ENCODE data around the gene LIMS1.
"Not testable (repeated sequence)": the region's sequence is repeated elsewhere in the genome, so short reads cannot be mapped to it uniquely, and the experiment has no call there.

LIMS1 gene

DNA sequence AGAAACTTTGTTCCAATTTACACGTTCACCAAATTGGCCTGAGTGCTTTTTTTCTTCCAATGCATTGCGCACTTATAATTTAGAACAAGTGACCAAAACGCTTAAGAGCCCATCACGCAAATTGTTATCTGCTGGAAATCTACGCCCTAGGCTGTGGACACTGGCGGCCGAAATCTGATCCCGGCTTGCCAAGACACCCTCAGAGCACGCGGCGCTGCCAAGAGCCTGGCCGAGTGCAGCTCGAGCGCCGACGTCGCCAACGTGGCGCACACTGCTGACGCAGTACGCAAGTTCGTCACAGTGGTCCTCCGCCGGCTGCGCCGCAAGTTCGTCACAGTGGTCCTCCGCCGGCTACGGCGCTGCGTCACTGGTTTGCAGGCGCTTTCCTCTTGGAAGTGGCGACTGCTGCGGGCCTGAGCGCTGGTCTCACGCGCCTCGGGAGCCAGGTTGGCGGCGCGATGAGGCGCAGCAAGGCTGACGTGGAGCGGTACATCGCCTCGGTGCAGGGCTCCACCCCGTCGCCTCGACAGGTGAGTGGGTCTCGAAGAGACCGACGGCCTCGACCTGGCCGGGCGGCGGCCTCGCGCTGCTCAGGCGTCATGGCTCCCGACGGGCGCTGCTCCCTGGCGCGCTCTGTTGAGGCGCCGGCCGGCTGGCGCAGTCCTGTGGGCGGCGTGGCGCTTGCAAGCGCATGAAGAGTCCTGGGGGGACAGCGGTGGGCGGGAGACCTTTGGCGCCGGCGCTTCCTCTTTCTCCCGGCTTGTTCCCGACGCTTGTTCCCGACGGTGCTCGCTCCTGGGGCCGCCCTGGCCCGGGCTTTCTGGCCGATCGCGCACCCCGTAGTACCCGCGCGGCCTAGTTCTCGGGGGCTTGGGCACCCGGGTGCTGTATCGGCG lies 185.1 kb downstream of the LIMS1 start, which contains the start of gene RANBP2:
Gene RANBP2 (plus strand): TSS at position 334 of the 896 bp plus-strand sequence. CDS start 125 bp downstream, at position 459.
- Mint-ChIP-seq H3K27ac (peak within 1 kb of the TSS; percentile 98), H3K4me3 (peak within 1 kb of the TSS; percentile 89), H3K36me3 (peaks cover 2% of the 10 kb centered on the region), H3K4me1 (peaks cover 28% of the 10 kb centered on the region), H3K9me3 (no peaks in the 10 kb centered on the region), H3K27me3 (peaks cover 4% of the 10 kb centered on the region)
- DNase-seq = peak; percentile 96
- CTCF ChIA-PET = interaction anchor here (0.6 kb wide), 1 partner anchor 108 kb away, joined by 4 read pairs; no protein-coding TSS in a partner anchor

DNA sequence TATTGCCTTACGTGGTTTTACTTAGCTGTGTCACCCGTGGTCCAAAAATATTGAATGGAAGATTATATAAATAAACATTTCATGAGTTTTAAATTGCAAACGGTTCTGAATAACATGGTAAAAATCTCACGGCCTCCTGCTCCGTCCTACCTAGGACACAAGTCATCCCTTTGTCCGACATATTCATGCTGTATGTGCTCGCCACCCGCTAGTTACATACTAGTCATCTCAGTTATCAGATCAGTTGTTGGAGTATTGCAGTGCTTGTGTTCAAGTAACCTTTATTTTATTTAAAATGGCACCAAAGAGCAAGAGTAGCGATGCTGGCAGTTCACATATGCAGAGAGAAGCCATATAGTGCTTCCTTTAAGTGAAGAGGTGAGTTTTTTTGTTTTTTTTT lies 191.8 kb downstream of the LIMS1 start:
- H3K4me3 Mint-ChIP-seq, H3K27me3 Mint-ChIP-seq, H3K36me3 Mint-ChIP-seq, CTCF ChIA-PET, H3K9me3 Mint-ChIP-seq, DNase-seq, H3K27ac Mint-ChIP-seq: not testable (repeated sequence)
- peaks cover 28% of the 10 kb centered on the region for H3K4me1 Mint-ChIP-seq

DNA sequence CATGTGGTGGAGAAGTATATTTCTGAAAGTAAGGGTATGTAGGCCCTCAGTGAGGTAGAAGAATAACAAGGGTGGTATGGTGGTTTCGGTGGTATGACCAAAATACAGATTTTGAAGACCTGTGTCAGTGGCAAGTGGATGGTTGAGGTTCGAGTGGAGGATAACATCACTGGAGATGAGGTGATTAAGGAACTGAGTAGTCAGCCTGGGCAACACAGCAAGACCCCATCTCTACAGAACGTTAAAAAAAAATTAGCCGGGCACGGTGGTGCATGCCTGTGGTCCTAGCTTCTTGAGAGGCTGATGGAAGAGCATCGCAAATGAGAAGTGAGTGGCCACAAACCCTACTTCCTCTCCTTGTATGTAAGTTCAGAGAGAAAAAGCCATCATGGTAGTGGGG lies 200.4 kb downstream of the LIMS1 start:
- H3K4me3 Mint-ChIP-seq, H3K4me1 Mint-ChIP-seq, CTCF ChIA-PET, H3K27me3 Mint-ChIP-seq, H3K9me3 Mint-ChIP-seq, H3K27ac Mint-ChIP-seq, DNase-seq: not testable (repeated sequence)
- peaks cover 28% of the 10 kb centered on the region for H3K36me3 Mint-ChIP-seq
